Osteoblast (primary cell): ENCODE data around the gene GNG12. TPM values are rescaled to one million over a fixed set of nuclear protein-coding genes. Genes with fewer than 3 reads are reported as not detected.
"Not testable (repeated sequence)": the region's sequence is repeated elsewhere in the genome, so short reads cannot be mapped to it uniquely, and the experiment has no call there.

Experiments
- DNase-seq: peaks from one replicate; pipeline ENCODE4 v3.0.0; 2011; ENCODE audit warnings: low spot score, mixed read lengths; ENCODE audit not compliant: insufficient read length; ENCODE audit errors: missing footprints
- H2AFZ ChIP-seq: 2 replicates; pipeline ENCODE4 v1.6.0; 2011; ENCODE audit warnings: mild to moderate bottlenecking, low read length
- H3K27ac ChIP-seq: 2 replicates; pipeline ENCODE4 v1.5.1; 2011; ENCODE audit warnings: mild to moderate bottlenecking, low read depth, low read length, moderate library complexity
- H3K27me3 ChIP-seq: 2 replicates; pipeline ENCODE4 v1.6.0; 2012; ENCODE audit warnings: mild to moderate bottlenecking, control low read depth, inconsistent platforms, low read length, moderate library complexity; ENCODE audit not compliant: insufficient read depth
- H3K36me3 ChIP-seq: 2 replicates; pipeline ENCODE4 v1.5.1; 2011; ENCODE audit warnings: mild to moderate bottlenecking, low read length, control low read depth, moderate library complexity; ENCODE audit not compliant: insufficient read depth
- H3K4me1 ChIP-seq: 2 replicates; pipeline ENCODE4 v1.5.1; 2011; ENCODE audit warnings: mild to moderate bottlenecking, low read length, control low read depth, moderate library complexity; ENCODE audit not compliant: insufficient read depth
- H3K4me2 ChIP-seq: 2 replicates; pipeline ENCODE4 v1.6.0; 2011; ENCODE audit warnings: mild to moderate bottlenecking, low read length; ENCODE audit not compliant: insufficient read depth
- H3K4me3 ChIP-seq: fragments of 200-600 bp; sonication (generic); 3 replicates; pipeline ENCODE4 v1.5.1; 2012; ENCODE audit warnings: mild to moderate bottlenecking, low read length, inconsistent platforms; ENCODE audit not compliant: insufficient read depth
- H3K79me2 ChIP-seq: 2 replicates; pipeline ENCODE4 v1.6.0; 2012; ENCODE audit warnings: mild to moderate bottlenecking, low read length, control low read depth, inconsistent platforms; ENCODE audit not compliant: insufficient read depth
- H3K9me3 ChIP-seq: 2 replicates; pipeline ENCODE4 v1.5.1; 2011; ENCODE audit warnings: low read depth, low read length, control low read depth
- H4K20me1 ChIP-seq: 2 replicates; pipeline ENCODE4 v1.6.0; 2012; ENCODE audit warnings: mild to moderate bottlenecking, low read length, control low read depth; ENCODE audit not compliant: insufficient read depth
- CTCF ChIP-seq: IDR thresholded peaks from 2 replicates; pipeline ENCODE4 v1.5.1; 2011; ENCODE audit warnings: mild to moderate bottlenecking, low read depth, low read length, moderate library complexity; ENCODE audit errors: extremely low read depth
- total RNA-seq: library from RNA; depleted of rRNA; stranded (reverse); fragments of >200 nt; gene quantifications from 2 replicates; pipeline ENCODE4 v1.2.3, GENCODE V29; 2012

GNG12 gene
- total RNA-seq, 1 donor = 219 TPM

GRCh38 chr1:67672260-67672803, 160.9 kb downstream of the GNG12 start:
- Histone ChIP-seq H3K36me3 (no peaks in the 10 kb centered on the region), H3K79me2 (no peaks in the 10 kb centered on the region), H3K27me3 (no peaks in the 10 kb centered on the region), H3K27ac (no peak overlapping the region), H4K20me1 (no peaks in the 10 kb centered on the region), H3K4me1 (peaks cover 7% of the 10 kb centered on the region), H3K9me3 (no peaks in the 10 kb centered on the region), H3K4me2 (no peak overlapping the region), H3K4me3 (no peak overlapping the region), H2AFZ (no peak overlapping the region)
- no peak for DNase-seq
- TF ChIP-seq CTCF = no peak

- H3K36me3 ChIP-seq = no peaks in the 10 kb centered on the region
- no peak overlapping the region for H3K4me2 ChIP-seq
- no peaks in the 10 kb centered on the region for H3K9me3 ChIP-seq
- H3K27ac ChIP-seq = no peak overlapping the region
- no peak for DNase-seq
- H3K4me3 ChIP-seq = no peak overlapping the region
- H4K20me1 ChIP-seq = no peaks in the 10 kb centered on the region
- H3K27me3 ChIP-seq = no peaks in the 10 kb centered on the region
- H3K79me2 ChIP-seq = no peaks in the 10 kb centered on the region
- no peaks in the 10 kb centered on the region for H3K4me1 ChIP-seq
- no peak overlapping the region for H2AFZ ChIP-seq
- no peak for TF ChIP-seq CTCF
These were observed 164.6 kb downstream of the GNG12 start for GRCh38 chr1:67668660-67669059.

GRCh38 chr1:67666636-67667035, 166.6 kb downstream of the GNG12 start:
- H2AFZ ChIP-seq = no peak overlapping the region
- no peak for DNase-seq
- TF ChIP-seq CTCF = no peak
- no peaks in the 10 kb centered on the region for H4K20me1 ChIP-seq
- H3K27me3 ChIP-seq = no peaks in the 10 kb centered on the region
- no peaks in the 10 kb centered on the region for H3K36me3 ChIP-seq
- no peaks in the 10 kb centered on the region for H3K9me3 ChIP-seq
- no peak overlapping the region for H3K4me2 ChIP-seq
- H3K79me2 ChIP-seq = no peaks in the 10 kb centered on the region
- no peak overlapping the region for H3K27ac ChIP-seq
- no peak overlapping the region for H3K4me3 ChIP-seq
- H3K4me1 ChIP-seq = no peaks in the 10 kb centered on the region

DNA sequence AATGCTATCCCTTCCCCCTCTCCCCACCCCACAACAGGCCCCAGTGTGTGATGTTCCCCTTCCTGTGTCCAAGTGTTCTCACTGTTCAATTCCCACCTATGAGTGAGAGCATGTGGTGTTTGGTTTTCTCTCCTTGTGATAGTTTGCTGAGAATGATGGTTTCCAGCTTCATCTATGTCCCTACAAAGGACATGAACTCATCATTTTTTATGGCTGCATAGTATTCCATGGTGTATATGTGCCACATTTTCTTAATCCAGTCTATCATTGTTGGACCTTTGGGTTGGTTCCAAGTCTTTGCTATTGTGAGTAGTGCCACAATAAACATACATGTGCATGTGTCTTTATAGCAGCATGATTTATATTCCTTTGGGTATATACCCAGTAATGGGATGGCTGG, 168.0 kb downstream of the GNG12 start:
- H3K79me2 ChIP-seq, H3K36me3 ChIP-seq: not testable (repeated sequence)

More for the DNA sequence above, 168.0 kb downstream of the GNG12 start:
- not testable (repeated sequence) for H3K27ac ChIP-seq, H2AFZ ChIP-seq, H3K4me3 ChIP-seq, H3K4me1 ChIP-seq, H4K20me1 ChIP-seq, H3K4me2 ChIP-seq, H3K9me3 ChIP-seq, DNase-seq, H3K27me3 ChIP-seq
